ENCODE results near the gene CYGB. TPM values are rescaled to one million over a fixed set of nuclear protein-coding genes. Genes with fewer than 3 reads are reported as not detected.

CYGB gene
- total RNA-seq, 2 experiments from 2014 or later, result 0.44 to 0.57 TPM

- Histone ChIP-seq H2AFZ (ENCODE audit: low read length) (no peak overlapping the region), H3K4me2 (ENCODE audit: low read length) (no peak overlapping the region), H3K4me1 (ENCODE audit: insufficient read depth, low read length, poor library complexity, severe bottlenecking) (no peaks in the 10 kb centered on the region), H3K79me2 (ENCODE audit: insufficient read depth, low read depth, low read length) (no peaks in the 10 kb centered on the region), H3K9me3 (ENCODE audit: low read length) (no peaks in the 10 kb centered on the region), H3K27ac (ENCODE audit: low read depth, low read length, poor library complexity, severe bottlenecking) (no peak overlapping the region), H3K36me3 (ENCODE audit: insufficient read depth, low read length) (no peaks in the 10 kb centered on the region), H3K4me3 (ENCODE audit: low read depth, low read length, poor library complexity, severe bottlenecking) (no peak overlapping the region), H4K20me1 (ENCODE audit: insufficient read depth, low read length) (no peaks in the 10 kb centered on the region), H3K9me2 (ENCODE audit: insufficient read depth, low read length) (no peaks in the 10 kb centered on the region)
- BruUV-seq (replicated peaks), result no TSS peak
- intact Hi-C loops (cut with micrococcal nuclease; ENCODE audit: unreplicated experiment), result no loop called here
- ChIA-PET CTCF (ENCODE audit: unreplicated experiment) (no interaction called here), POLR2A (no interaction called here)
- no peak for DNase-seq (ENCODE audit: low spot score)
- TF ChIP-seq EZH2phosphoT487 (IDR thresholded peaks at IDR 0.05; ENCODE audit: borderline replicate concordance, low read depth, low read length) (no peak), CTCF (conservative IDR thresholded peaks at IDR 0.05; ENCODE audit: low read length) (no peak)
Observed at GRCh38 chr17:76579281-76579680, 41.8 kb upstream of the CYGB start.

GRCh38 chr17:76578376-76578775, 40.9 kb upstream of the CYGB start:
- BruUV-seq (replicated peaks), result no TSS peak
- no peaks in the 10 kb centered on the region for H3K9me2 ChIP-seq (ENCODE audit: insufficient read depth, low read length)
- POLR2A ChIA-PET, result interaction anchor here (0.6 to 1.0 kb wide), 3 partner anchors 12 to 1841 kb away, joined by 3 to 4 read pairs (median 3); partner anchors contain the start of gene RAB37

More at GRCh38 chr17:76578376-76578775, 40.9 kb upstream of the CYGB start:
- H3K4me3 ChIP-seq (ENCODE audit: low read depth, low read length, poor library complexity, severe bottlenecking), result no peak overlapping the region
- no peak for TF ChIP-seq EZH2phosphoT487 (IDR thresholded peaks at IDR 0.05; ENCODE audit: borderline replicate concordance, low read depth, low read length)
- no peak for TF ChIP-seq CTCF (conservative IDR thresholded peaks at IDR 0.05; ENCODE audit: low read length)
- no peaks in the 10 kb centered on the region for H3K36me3 ChIP-seq (ENCODE audit: insufficient read depth, low read length)
- CTCF ChIA-PET (ENCODE audit: unreplicated experiment), result no interaction called here
- no peak for DNase-seq (ENCODE audit: low spot score)
- H3K4me1 ChIP-seq (ENCODE audit: insufficient read depth, low read length, poor library complexity, severe bottlenecking), result no peaks in the 10 kb centered on the region
- H3K79me2 ChIP-seq (ENCODE audit: insufficient read depth, low read depth, low read length), result no peaks in the 10 kb centered on the region
- H4K20me1 ChIP-seq (ENCODE audit: insufficient read depth, low read length), result no peaks in the 10 kb centered on the region
- H2AFZ ChIP-seq (ENCODE audit: low read length), result no peak overlapping the region
- intact Hi-C loops (cut with micrococcal nuclease; ENCODE audit: unreplicated experiment), result no loop called here
- no peak overlapping the region for H3K4me2 ChIP-seq (ENCODE audit: low read length)
- no peak overlapping the region for H3K27ac ChIP-seq (ENCODE audit: low read depth, low read length, poor library complexity, severe bottlenecking)
- H3K9me3 ChIP-seq (ENCODE audit: low read length), result no peaks in the 10 kb centered on the region
